GM18508 (cell line): ENCODE results near the gene S1PR1.

ENCODE experiments used
- ATAC-seq: cut with Tn5 transposase; IDR thresholded peaks from one replicate; pipeline ENCODE4 v1.9.1; 2021; ENCODE audit warnings: moderate number of reproducible peaks; ENCODE audit not compliant: insufficient read depth, unreplicated experiment

S1PR1 gene

GRCh38 chr1:101275672-101276071, 38.9 kb downstream of the S1PR1 start:
- no peak for ATAC-seq

DNA sequence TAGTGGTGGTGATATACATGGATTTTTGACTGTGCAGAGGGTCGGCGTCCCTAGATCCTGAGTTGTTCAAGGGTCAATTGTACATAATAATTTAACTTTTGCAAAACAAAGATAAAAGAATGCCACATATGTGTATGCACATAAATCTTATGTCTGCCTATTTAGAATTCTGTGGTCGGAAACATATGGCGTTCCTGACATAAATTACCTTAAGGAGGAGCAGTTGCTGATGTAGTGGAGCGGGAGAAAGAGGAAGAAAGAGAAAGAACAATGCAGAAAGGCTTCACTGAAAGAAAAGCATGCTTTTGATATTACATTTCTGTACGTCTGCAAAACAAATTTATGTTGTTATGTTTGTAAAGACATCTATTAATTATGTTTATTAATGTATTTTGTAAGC, 40.0 kb downstream of the S1PR1 start:
- no peak for ATAC-seq

GRCh38 chr1:101278238-101278637, 41.4 kb downstream of the S1PR1 start:
- no peak for ATAC-seq

DNA sequence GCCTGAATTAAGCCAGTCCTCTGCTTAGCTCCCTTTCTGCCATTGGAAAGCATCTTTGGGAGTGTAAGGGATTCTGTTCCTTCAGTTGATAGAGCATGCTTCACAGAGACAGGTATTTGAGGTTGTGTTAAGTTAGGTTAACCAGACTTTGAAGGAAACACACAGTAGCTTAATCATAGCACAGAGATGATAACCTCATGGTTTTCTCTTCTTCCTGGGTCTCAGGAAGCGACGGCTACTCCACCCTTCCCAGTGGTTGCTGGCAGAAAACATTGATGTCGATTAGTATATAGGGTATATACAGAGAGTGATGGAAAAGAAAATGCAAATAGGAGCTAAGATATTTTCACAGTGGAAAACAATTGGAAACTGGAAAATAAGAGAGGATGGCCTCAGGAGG, 42.0 kb downstream of the S1PR1 start:
- no peak for ATAC-seq

GRCh38 chr1:101280049-101280592, 43.3 kb downstream of the S1PR1 start:
- no peak for ATAC-seq

- ATAC-seq: no peak
Observed at GRCh38 chr1:101280942-101281654, 44.3 kb downstream of the S1PR1 start.

- no peak for ATAC-seq
Observed at GRCh38 chr1:101281751-101282150, 44.9 kb downstream of the S1PR1 start.

DNA sequence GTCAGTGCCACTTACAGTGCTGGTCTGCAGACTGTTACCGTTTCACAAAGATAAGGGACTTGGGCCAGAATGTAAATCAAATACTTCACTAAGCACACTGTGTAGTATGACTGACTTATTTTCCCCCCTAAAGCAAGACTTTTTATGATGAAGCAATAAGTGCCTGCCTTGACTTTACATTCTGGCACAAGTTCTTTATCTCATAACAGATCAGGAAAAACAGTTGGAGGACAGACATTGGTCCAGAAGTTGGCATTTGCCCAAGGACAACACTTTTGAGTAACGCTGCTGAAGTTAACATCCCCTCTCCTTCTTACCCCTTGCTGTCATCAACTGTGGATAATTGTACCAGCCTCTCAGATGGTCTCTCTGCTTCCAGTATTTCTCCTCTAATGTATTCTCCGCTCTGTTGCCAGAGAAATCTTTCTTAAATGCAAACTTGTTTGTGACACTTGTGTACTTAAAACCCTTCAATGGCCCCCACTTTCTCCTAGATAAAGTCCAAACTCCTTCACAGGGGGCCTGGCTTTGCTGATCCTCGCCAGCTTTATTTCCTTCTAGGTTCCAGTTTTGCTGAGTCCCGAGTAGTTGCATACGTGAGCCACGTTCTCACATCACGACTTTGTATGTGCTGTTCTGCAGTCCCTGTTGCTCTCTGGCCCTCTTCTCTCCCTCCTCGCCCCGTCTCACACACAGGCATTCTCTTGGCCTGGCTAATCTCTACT, 45.7 kb downstream of the S1PR1 start:
- no peak for ATAC-seq

DNA sequence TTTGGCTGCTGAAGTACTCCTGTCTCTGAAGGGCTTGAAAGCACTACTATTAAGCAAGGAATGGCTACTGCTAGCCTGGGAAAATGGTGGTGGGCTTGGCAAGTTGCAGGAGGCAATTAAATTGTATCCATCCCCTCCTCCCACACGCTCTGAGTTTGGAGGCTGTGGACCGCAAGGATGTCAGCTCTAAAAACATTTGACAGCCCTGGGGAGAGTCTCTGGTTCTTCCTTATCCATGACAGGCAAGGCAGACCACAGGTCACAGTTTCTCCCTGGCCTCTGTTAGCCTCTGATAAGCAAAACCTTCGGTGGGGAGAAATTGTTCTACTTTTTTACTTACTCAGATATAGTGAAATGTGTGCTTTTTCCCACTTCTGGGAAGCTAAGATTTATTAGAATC, 46.6 kb downstream of the S1PR1 start:
- no peak for ATAC-seq

DNA sequence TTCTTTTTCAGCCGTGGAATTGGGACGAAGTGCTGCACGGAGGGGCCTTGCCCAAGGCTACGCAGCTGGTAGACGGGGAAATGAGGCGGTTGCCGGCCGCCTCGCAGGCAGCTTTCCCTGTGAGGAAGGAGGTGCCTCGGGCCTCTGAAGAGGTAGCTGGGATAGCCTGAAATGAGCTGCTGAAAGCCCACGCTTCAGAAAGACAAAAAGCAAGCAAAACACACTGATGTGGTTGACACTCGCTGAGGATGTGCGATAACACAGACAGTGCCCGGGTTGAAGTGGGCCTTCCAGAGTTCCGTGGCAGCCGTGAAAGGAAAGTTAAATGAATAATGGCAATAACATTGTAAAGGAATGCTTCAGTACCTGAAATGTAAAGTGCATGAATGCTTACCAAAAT, 47.2 kb downstream of the S1PR1 start:
- no peak for ATAC-seq

- ATAC-seq: no peak
Observed at GRCh38 chr1:101284622-101285218, 47.9 kb downstream of the S1PR1 start.

DNA sequence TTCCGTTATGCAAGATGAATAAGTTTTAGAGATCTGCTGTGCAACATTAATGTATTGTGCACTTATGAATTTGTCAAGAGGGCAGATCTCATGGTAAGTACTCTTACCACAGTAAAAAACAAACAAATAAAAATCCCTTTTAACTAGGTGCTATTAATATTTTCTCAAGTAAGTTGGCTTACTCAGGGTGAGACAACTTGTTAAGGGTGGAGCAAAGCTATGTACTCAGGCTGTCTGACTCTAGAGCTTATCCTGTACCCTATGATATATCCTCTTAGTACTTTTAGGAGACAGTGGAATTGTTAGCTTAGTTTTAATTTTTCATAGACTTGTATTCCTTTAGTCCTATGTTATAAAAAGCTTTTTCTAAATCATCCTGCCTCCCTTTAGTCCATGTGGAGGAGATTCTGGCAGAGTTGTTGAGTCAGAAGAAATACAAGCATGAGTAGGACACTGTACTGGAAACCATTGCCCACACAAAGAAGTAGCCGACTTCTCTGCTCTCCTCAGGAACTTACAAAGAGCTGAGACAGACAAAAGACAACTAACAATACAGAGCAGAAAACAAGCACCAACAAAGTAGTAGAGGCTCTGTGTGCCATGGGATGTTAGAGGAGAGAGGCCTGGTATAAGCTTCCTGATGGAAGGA, 49.2 kb downstream of the S1PR1 start:
- ATAC-seq: no peak

- ATAC-seq: peak; percentile 42
Observed at GRCh38 chr1:101288491-101288944, 51.7 kb downstream of the S1PR1 start.

GRCh38 chr1:101290119-101290921, 53.5 kb downstream of the S1PR1 start:
- ATAC-seq: no peak
